Transverse colon (tissue), 4 donors: Measurements from ENCODE around the gene VGLL3. TPM values are rescaled to one million over a fixed set of nuclear protein-coding genes. Genes with fewer than 3 reads are reported as not detected.
"Not testable (repeated sequence)": the region's sequence is repeated elsewhere in the genome, so short reads cannot be mapped to it uniquely, and the experiment has no call there.

Experiments used
- DNase-seq: peaks from one replicate; pipeline ENCODE4 v3.0.0-alpha.2; 2019
- H3K27ac ChIP-seq, 4 donors: fragments of 200-600 bp; sonication (generic); 2 replicates each; pipeline ENCODE4 v1.5.1; 2016 to 2018; ENCODE audit warnings: inconsistent platforms in 4 of 4
- H3K27me3 ChIP-seq: fragments of 200-600 bp; sonication (generic); 2 replicates; pipeline ENCODE4 v1.5.1; 2017; ENCODE audit warnings: inconsistent platforms
- H3K36me3 ChIP-seq, 4 donors: fragments of 200-600 bp; sonication (generic); 2 replicates each; pipeline ENCODE4 v1.5.1; 2017 to 2019; ENCODE audit warnings: inconsistent platforms in 4 of 4
- H3K4me1 ChIP-seq, 4 donors: fragments of 200-600 bp; sonication (generic); 2 replicates each; pipeline ENCODE4 v1.5.1; 2017 to 2020; ENCODE audit warnings: inconsistent platforms in 4 of 4
- H3K4me3 ChIP-seq, 4 donors: fragments of 200-600 bp; sonication (generic); 1 replicate in 1 of 4; 2 replicates in 3 of 4; pipeline versions ENCODE4 v1.5.1 to v1.6.1; 2017 to 2019; ENCODE audit warnings: inconsistent platforms in 4 of 4
- H3K9me3 ChIP-seq, 2 donors: fragments of 200-600 bp; sonication (generic); 2 replicates each; pipeline ENCODE4 v1.5.1; 2017 to 2019; ENCODE audit warnings: inconsistent platforms in 2 of 2
- EP300 ChIP-seq: sonication (generic); formaldehyde crosslinking; IDR thresholded peaks from one replicate; pipeline ENCODE4 v1.6.1; 2017; ENCODE audit warnings: antibody characterized with exemption, low read depth
- POLR2A ChIP-seq: fragments of 450-650 bp; IDR thresholded peaks from one replicate; pipeline ENCODE4 v1.6.1; 2016; ENCODE audit warnings: antibody characterized with exemption, mild to moderate bottlenecking, moderate library complexity
- POLR2AphosphoS5 ChIP-seq, 3 donors: sonication (generic); formaldehyde crosslinking; IDR thresholded peaks; one replicate each; pipeline ENCODE4 v1.6.1; 2016; ENCODE audit warnings: antibody characterized with exemption in 3 of 3
- WGBS, 2 donors: methylation state at CpG; one replicate each; pipeline ENCODE4 v1.1.5; 2018; ENCODE audit warnings: low coverage in 1 of 2; 5-methylcytosine and 5-hydroxymethylcytosine counted together
- in situ Hi-C, 4 donors: fragments of 200-750 bp; cut with MboI; loops; one replicate each; pipeline versions ENCODE4 v1.15.0 to v1.15.1; 2017; ENCODE audit warnings: low sequenced_read_pairs in 3 of 4, low pct_ligation_motif_present in 1 of 4, low pct_unique_long_range_greater_than_20kb in 1 of 4
- intact Hi-C: fragments of 100-400 bp; cut with DNase I; formaldehyde crosslinking; loops from one replicate; pipeline ENCODE4 v1.15.1; 2023; ENCODE audit warnings: low total_unique reads
- total RNA-seq, 4 donors: library from RNA; depleted of rRNA; stranded (reverse); fragments of >200 nt; gene quantifications; one replicate each; pipeline ENCODE4 v1.1.0, GENCODE V29; 2016
- TF ChIP-seq, protein P1 (sequence below), 5 experiments: fragments of 200-600 bp in 3 of 5; fragments of 450-650 bp in 2 of 5; sonication (generic) in 3 of 5; IDR thresholded peaks; 1 replicate in 2 of 5; 2 replicates in 3 of 5; pipeline ENCODE4 v1.5.1; 2016 to 2017; ENCODE audit warnings: antibody characterized with exemption in 5 of 5, inconsistent platforms in 3 of 5, mild to moderate bottlenecking in 2 of 5, moderate library complexity in 1 of 5

Gene VGLL3
- total RNA-seq, 4 donors from 2014 or later, result 3.8 to 138 (median 8.0) TPM

DNA sequence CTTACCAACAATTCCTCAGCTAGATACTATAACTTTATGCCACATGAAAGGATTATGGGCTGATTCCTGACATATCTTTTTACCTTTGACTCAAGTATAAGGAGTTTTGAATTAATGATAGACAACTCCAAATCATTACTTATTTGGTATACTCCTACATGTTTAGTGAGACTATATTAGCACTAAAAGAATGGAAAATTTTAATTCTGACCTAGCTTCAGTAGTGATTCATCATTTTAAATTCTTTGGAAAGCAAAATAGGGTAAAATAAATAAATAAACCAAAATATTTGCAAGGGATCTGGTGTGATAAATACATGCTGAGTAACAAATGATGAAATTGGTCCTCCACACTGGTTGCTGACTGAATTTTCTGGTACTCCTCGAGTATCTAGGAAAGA is 42.3 kb upstream of the VGLL3 start:
- Histone ChIP-seq H3K27me3 (no peaks in the 10 kb centered on the region), H3K4me1 (no peaks in the 10 kb centered on the region), H3K27ac (no peak overlapping the region), H3K4me3 (no peak overlapping the region), H3K36me3 (no peaks in the 10 kb centered on the region), H3K9me3 (no peaks in the 10 kb centered on the region)
- 8 to 40% methylated on average over 1 of the region's 1 CpG for WGBS, 2 donors
- TF ChIP-seq, protein P1, sequence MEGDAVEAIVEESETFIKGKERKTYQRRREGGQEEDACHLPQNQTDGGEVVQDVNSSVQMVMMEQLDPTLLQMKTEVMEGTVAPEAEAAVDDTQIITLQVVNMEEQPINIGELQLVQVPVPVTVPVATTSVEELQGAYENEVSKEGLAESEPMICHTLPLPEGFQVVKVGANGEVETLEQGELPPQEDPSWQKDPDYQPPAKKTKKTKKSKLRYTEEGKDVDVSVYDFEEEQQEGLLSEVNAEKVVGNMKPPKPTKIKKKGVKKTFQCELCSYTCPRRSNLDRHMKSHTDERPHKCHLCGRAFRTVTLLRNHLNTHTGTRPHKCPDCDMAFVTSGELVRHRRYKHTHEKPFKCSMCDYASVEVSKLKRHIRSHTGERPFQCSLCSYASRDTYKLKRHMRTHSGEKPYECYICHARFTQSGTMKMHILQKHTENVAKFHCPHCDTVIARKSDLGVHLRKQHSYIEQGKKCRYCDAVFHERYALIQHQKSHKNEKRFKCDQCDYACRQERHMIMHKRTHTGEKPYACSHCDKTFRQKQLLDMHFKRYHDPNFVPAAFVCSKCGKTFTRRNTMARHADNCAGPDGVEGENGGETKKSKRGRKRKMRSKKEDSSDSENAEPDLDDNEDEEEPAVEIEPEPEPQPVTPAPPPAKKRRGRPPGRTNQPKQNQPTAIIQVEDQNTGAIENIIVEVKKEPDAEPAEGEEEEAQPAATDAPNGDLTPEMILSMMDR (IDR thresholded peaks at IDR 0.05), result no peak
- no peak for DNase-seq
- intact Hi-C loops (loop anchor here (5.0 kb wide), 1 partner anchor 816 kb away; no protein-coding TSS in a partner anchor), in situ Hi-C loops (no loop called here)

DNA sequence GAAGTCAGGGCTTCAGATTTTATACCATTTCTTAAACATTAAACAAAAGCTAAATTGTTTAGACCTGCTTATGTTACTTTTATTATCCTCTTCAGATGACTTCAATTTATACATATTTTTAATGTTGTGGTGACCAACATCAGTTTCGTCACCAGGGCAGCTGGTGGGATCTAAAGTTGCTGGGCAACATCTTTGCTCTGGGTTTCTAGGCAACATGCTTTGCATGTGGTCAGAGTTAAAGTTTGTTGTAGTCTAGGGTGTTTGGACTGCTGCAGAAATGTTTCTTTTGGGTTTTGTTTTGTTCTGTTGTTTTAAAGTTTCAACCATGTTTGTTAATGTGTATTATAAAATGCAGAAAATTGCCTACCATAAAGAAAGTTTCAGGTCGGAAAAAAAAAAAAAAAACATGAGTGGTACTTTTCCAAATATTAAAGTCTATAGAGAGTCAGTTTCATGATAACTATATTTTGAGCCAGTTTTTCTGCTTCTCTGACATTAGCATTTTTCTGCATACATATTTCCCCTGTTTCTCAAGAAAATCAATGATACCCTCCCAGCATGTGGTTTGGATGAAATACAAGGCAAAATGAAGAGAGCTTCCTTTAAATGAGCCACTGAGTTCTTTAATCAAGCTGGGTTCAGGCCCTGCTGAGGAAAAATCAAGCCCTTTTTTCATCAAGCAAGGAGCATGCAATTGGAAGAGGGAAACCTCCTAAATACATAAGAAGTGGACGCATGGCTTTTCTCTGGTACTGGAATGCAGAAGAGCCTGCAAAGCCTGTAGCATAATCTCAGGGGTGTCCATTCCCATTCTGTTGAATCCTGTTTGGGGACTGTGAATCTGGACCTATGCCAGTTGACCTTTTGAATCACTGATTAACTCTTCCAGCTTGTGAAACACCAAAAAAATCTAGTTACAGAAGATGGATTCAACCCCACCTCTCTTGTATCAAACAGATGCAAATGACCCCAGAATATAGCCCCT is 35.0 kb upstream of the VGLL3 start:
- WGBS, 2 donors, result 33 to 49% methylated on average over 2 to 3 of the region's 3 CpGs
- intact Hi-C loops, result no loop called here
- no peak for TF ChIP-seq POLR2AphosphoS5 (IDR thresholded peaks at IDR 0.05)
- no peak for TF ChIP-seq POLR2A
- TF ChIP-seq EP300, result no peak
- TF ChIP-seq, protein P1 (IDR thresholded peaks at IDR 0.05), result no peak
- no peak for DNase-seq
- no peaks in the 10 kb centered on the region for H3K36me3 ChIP-seq
- H3K4me3 ChIP-seq, result no peak overlapping the region
- in situ Hi-C loops, result no loop called here
- H3K9me3 ChIP-seq, result no peaks in the 10 kb centered on the region
- H3K27ac ChIP-seq, result no peak overlapping the region
- H3K27me3 ChIP-seq, result no peaks in the 10 kb centered on the region
- no peaks in the 10 kb centered on the region for H3K4me1 ChIP-seq

DNA sequence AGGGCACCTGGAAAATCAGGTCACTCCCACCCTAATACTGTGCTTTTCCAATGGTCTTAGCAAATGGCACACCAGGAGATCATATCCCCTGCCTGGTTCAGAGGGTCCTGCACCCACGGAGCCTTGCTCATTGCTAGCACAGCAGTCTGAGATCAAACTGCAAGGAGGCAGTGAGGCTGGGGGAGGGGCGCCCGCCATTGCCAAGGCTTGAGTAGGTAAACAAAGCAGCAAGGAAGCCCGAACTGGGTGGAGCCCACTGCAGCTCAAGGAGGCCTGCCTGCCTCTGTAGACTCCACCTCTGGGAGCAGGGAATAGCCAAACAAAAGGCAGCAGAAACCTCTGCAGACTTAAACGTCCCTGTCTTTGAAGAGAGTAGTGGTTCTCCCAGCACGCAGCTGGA is 26.4 kb upstream of the VGLL3 start:
- H3K4me1 ChIP-seq, in situ Hi-C loops, H3K4me3 ChIP-seq, H3K36me3 ChIP-seq, H3K27ac ChIP-seq, H3K9me3 ChIP-seq, H3K27me3 ChIP-seq, intact Hi-C loops, DNase-seq: not testable (repeated sequence)
- 72% methylated on average over 4 of the region's 6 CpGs; no CpG with 5 or more reads in 1 of the 2 donors for WGBS, 2 donors

DNA sequence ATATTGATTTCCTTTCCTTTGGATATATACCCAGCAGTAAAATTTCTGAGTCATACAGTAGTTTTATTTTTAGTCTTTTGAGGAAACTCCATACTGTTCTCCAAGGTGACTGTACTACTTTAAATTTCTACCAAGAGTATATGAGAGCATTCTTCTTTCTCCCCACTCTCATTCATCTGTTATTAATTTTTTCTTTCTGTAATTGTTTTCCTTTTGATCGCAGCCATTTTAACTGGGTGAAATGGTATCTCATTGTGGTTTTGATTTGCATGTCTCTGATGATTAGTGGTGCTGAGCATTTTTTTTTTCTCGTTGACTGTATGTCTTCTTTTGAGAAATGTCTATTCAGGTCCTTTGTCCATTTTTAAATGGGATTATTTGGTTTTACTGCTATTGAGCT is 18.3 kb upstream of the VGLL3 start:
- WGBS, 2 donors, result 41 to 54% methylated on average over 2 of the region's 2 CpGs
- H3K4me3 ChIP-seq, result no peak overlapping the region
- DNase-seq, result no peak
- no peak overlapping the region for H3K27ac ChIP-seq
- intact Hi-C loops (no loop called here), in situ Hi-C loops (no loop called here)
- no peaks in the 10 kb centered on the region for H3K27me3 ChIP-seq
- TF ChIP-seq, protein P1 (IDR thresholded peaks at IDR 0.05), result no peak
- TF ChIP-seq EP300 (no peak), POLR2A (no peak), POLR2AphosphoS5 (IDR thresholded peaks at IDR 0.05) (no peak)
- no peaks in the 10 kb centered on the region for H3K4me1 ChIP-seq
- no peaks in the 10 kb centered on the region for H3K36me3 ChIP-seq
- H3K9me3 ChIP-seq, result no peaks in the 10 kb centered on the region
